Measurements from ENCODE around the gene FBXO45.
"Not testable (repeated sequence)": the region's sequence is repeated elsewhere in the genome, so short reads cannot be mapped to it uniquely, and the experiment has no call there.

- TF ChIP-seq, protein P1, sequence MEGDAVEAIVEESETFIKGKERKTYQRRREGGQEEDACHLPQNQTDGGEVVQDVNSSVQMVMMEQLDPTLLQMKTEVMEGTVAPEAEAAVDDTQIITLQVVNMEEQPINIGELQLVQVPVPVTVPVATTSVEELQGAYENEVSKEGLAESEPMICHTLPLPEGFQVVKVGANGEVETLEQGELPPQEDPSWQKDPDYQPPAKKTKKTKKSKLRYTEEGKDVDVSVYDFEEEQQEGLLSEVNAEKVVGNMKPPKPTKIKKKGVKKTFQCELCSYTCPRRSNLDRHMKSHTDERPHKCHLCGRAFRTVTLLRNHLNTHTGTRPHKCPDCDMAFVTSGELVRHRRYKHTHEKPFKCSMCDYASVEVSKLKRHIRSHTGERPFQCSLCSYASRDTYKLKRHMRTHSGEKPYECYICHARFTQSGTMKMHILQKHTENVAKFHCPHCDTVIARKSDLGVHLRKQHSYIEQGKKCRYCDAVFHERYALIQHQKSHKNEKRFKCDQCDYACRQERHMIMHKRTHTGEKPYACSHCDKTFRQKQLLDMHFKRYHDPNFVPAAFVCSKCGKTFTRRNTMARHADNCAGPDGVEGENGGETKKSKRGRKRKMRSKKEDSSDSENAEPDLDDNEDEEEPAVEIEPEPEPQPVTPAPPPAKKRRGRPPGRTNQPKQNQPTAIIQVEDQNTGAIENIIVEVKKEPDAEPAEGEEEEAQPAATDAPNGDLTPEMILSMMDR (IDR thresholded peaks at IDR 0.05), result not testable (repeated sequence)
- TF ChIP-seq POLR2A (IDR thresholded peaks at IDR 0.05), result not testable (repeated sequence)
Measured at GRCh38 chr3:196549312-196549711, 19.1 kb upstream of the FBXO45 start.
